ENCODE results near the gene CRABP1.

The CRABP1 gene

DNA sequence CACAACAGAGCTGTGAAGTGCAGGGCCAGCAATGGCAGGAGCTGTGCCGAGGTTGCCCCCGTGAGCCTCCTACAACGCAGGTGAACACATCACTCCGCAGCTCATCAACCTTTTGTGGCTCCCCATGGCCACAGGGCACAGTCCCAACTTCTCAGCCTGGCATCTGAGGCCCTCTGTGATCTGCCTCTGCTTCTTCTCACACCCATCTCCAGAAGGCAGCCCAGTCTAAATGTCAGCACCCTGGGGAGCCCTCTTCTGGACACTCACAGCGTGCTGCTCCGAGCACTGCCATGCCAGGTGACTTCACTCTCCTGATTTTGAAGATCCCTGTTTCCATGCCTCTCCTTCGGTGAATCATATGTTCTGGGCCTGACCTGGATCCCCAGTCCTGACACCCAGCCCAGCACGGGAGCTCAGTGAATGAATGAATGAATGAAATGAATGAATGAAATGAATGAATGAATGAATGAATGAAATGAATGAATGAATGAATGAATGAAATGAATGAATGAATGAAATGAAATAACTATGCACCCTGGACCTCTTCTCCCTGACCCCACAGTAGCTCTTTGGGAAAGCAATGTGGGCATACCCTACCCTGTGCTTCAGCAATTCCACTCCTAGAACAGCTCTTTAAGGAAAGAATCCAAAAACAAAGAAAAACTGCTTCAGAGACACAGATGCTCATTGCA is 22.9 kb upstream of the CRABP1 start:
- no peak for DNase-seq

DNA sequence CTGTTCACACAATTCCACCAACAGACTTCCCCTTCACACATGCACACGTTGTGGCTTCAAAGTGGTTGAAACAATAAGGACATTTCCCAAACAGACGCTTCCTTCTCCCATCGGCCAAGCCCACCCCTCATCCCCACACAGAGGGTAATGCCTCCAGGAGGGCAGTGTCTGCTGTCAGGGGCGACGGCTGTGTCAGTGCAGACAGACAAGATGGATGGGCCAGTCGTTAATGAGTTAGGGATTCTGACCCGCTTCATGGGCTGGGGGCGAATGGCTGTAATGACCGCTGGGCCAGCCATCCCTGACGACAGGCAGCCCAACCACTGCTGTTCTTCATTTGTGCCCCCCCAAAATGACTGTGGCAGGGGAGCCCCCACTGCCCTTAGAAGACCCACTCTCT is 20.6 kb upstream of the CRABP1 start:
- no peak for DNase-seq

DNA sequence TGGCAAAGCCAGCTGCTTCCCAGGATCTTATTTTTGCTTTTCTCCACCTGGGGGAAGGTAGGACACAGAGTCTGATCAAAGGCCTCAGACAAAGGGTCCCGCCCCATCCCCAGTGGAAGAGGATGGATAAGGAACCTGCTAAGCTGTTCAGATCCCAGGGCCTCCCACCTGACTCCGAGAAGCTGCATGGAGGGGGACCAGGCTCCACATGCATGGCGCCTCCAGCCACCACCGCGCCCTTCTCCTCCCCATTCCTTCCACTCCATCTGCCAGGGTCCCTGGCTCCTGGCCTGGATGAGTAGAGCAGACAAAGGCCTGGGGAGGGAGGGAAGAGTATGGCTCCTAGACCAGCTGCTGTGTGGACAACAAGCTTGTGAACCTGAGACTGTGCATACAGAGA is 20.0 kb upstream of the CRABP1 start:
- DNase-seq = no peak

DNA sequence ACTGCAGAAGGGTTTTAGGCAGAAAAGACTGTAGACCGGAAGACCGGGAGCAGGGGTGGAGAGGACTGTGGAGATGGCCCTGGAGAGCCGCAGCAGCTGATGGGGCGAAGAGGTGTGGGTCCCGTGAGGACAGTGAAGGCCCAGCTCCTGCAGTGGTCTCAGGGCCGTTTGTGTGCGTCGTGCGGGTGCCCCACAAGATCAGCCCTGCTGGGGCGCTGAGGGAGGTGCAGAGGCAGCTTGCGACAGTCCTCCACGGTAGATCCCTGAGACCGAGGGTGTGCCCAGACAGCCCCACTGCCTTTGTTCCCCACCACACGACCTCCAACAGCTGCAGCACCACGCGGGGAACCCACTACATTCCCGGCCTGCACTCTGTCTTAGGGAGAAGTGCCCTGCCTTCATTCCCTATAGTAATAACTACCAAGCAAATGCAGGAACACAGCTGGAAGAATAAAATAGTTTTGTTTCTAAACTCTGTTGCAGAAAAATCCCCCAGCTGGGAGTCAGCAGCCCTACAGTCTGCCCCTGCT is 19.0 kb upstream of the CRABP1 start:
- no peak for DNase-seq

DNA sequence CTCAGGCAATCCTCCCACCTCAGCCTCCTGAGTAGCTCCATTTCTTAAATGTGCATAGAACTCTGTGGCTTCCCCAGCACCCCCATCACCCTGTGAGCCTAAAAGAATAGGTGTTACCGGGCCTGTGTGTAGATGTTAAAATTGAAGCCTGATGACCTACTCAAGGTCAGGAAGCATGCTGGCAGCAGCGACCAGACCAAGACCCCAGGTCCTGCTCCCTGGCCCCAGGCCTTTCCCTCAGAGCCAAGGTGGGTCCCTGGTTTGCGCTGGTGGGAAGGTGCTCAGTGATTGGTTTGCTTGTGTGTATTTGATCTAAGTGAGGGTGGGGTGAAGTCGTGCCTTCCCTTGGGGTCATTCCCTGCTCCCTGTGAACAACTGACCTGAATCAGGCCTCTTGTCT is 18.4 kb upstream of the CRABP1 start:
- no peak for DNase-seq

DNA sequence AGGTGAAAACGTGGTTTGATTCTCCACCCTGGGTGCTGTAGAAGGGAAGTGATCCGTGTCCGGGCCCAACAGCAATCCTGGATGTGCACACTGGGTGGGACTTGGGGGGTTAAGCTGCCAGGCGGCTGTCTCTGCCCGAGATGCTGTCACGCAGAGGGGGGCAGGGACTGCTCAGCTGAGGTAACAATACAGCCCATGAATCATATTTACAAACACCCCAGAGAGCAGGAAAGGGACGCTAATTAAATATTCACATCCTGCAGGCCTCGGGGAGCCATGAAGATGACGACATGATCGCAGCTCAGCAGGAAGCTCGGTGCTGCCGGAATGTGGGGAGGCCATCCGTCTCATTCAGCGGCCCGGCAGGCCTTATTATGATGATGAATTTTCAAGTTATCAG is 17.9 kb upstream of the CRABP1 start:
- DNase-seq = no peak

DNA sequence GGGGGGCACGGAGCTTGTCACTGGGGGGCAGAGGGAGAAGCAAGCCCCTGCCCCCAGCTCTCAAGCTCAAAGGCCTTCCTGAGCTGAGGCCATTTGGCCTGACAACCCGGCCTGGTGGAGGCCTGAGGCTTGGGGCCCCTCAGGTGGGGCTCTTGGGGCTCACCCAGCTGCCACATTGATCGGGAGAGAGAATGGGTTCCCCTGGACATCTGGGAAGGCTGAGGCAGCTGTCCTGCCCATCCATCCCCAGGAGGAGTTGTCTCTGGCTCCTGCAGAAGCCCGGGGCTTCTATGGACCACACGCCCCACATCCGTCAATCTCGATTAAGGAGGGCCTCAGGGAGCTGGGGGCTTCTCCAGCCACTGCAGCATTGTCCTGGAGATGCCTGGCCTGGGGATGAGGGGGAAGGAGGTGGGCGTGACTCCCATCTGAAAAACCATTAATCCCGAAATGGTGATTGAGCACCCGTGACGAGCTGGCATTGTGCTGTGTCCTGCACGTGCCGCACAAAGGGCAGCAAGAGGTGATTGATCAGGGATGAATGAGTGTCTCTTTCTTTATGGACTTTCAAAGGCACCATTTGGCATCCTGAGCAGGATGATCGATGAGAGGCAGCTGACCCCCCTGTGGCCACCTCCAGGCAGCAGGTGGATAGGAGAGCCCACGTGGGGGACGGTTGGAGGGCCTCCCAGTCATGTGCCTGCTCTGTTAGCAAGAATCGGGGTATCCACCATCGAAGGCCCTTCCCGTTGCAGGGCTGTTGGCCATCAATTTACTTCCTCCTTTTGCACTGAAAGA is 17.2 kb upstream of the CRABP1 start:
- no peak for DNase-seq

DNA sequence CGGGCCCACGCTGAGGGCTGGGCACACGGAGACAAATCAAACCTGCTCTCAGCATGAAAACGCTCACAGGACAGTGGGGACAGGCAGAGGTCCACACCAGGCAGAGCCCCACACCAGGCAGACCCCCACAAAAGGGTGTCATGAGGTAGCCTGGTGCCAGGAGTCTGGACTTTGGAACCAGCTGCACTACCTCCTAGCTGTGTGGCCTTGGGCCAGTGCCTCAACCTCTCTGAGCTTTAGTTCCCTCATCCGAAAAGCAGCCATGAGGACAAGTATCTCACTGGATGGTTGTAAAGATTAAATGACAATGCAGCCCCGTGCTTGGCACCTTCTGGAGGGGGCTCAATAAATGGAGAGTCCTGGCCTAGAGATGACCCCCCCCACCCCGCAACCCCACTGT is 16.5 kb upstream of the CRABP1 start:
- no peak for DNase-seq

DNA sequence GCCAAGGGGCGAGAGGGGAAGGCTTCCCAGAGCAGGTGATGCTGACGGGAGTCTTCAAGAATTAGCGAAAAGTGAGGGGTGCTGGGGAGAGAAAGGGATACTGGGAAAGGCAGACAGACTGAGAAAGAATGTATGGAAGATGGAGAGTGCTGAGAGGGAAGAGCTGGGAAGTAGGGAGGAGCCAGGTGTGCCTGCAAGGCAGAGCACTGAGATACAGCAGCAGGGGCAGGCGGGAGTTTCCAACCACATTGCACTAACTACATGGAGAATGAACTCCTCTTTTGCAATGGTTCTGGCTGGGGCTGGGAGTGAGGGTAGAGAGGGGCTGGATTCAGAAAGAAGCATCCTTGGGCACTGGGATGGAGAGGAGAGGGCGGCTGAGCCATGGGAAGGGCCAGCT is 16.0 kb upstream of the CRABP1 start:
- DNase-seq = no peak

DNA sequence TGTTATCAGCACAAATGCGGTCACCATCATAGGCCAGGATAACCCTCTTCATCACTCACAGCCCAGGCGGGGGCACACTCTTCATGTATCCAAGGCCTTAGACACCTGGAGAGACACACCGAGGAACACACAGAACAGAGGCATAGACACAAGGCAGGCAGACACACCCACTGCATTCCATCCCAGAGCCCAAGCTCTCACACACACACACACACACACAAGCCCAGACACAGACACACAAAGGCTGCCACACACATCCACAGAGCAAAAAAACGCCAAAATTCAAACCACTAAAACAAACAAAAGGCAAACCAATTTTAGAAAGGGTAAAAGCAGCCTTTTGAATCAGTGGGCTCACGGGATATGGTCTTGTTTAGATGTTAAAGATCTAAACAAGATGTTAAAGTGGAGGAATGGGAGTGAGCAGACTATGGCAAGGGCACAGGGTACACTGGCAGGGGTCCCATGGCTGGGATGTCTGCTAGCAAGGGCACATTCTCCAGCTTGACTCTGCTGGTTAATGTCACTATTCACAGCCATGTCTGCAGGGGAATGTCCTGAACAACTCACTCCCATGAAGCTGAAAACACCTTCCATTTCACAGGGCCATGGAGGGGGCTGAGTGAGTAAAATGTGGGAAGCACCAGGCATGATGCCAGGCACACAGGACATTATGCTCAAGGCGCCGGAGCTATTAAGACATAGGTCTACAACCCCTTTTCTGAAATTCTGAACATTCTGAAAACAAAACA is 14.9 kb upstream of the CRABP1 start:
- no peak for DNase-seq

DNA sequence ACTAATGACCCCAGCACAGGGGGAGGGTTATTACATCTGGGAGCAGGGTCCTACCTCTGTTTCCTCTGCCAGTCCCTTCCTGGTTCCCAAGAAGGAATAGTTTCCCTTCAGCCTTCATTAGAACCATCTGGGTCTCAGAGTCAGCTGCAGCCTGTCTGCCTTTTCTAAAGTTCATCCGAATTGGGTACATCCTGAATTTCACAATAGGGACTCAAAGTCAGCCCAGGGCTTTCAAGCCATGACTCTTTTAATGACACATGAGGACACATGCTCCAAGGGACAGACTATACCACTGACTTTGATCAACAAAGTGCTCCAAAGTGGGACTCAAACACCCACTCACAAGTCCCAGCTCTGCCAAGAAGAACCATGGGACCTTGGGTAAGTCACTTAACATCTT is 12.7 kb upstream of the CRABP1 start:
- no peak for DNase-seq

DNA sequence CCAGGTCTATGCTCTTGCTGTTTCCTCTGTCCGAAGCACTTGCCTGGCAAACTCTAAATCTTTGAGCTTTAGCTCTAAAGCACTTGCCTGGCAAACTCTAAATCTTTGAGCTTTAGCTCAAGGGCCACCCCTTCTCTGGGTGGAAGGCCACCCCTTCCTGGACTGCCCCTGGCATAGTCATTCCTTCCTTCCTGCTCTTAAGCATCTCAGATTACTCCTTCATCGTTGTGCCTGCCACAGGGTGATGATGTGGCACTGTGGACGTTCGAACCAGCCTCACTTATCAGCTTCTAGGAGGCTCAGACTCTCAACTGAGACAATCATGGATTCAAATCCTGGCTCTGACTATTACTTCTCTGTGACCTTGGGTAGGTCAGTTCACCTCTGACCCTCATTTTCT is 10.5 kb upstream of the CRABP1 start:
- no peak for DNase-seq

DNA sequence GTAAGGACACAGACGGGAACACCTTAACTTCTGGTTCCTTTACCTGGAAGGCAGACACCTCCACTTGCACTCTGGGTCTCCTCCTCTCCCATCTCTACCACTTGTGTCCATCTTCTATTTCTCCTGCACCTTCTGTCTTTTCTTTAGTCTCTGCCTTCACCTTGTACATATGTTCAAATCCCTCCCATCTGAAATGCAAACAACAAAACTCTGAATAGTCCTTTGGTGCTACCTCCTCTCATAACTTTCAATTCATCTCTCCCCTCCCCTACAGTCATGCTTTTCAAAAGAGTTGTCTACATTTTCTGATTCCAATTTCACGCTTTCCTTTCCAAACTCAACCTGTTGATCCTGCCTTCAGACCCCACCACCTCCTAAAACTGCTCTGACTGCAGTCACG is 5.3 kb upstream of the CRABP1 start:
- DNase-seq = no peak

DNA sequence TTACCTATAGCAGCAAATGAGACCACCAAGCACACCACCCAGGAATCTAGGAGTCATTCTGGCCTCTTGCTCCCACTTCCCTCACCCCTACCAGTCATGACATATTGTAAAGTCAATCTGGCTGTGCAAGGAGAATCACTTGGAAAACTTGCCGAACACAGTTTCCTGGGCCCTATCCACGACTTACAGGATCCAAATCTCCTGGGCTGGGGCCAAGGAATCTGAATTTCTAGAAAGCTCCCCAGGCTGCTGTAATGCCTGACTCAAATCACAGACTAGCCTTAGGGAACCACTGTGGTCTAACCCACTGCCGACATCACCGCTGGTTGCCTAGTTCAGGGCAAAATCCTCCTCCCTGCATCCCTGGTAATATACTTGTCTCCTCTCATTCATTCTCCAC is 4.2 kb upstream of the CRABP1 start:
- DNase-seq = no peak

DNA sequence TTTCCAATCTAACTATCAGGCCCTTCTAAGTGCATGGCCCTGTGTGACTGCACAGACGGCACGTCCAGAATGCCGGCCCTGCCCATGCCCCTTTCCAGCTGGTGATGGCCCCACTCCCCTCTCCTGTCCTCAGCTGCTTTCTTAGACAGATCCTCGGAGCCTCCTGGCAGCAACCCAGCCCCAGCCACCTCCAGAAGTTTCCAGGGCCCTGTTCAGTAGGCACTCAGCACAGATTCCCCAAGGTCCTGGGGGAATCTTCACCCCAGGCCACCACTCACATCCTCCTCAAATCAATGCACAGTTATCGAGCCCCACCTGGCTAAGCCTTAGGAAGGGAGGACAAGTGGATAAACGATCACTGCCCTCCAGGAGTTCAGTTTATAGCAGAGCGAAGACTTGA is 1.4 kb upstream of the CRABP1 start:
- no peak for DNase-seq

DNA sequence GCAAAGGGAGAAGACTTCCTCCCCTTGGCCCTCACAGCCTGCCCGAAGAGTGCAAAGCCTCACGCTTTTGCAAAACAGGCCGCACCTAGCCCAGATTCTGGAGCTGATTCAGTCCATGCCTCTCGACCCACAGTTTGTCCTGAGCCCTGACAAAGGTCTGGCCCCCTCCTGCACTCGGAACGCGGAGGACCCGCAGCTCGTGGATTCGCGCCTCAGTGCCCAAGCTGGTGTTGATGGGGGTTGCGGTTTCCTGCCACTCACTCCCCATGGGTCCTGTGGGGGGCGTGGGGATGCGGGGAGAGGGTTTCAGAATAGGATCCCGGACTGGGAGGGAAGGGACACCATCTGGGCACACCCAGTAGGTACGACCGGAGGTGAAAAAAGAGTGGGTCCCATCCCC is 594 bp upstream of the CRABP1 start:
- no peak for DNase-seq

DNA sequence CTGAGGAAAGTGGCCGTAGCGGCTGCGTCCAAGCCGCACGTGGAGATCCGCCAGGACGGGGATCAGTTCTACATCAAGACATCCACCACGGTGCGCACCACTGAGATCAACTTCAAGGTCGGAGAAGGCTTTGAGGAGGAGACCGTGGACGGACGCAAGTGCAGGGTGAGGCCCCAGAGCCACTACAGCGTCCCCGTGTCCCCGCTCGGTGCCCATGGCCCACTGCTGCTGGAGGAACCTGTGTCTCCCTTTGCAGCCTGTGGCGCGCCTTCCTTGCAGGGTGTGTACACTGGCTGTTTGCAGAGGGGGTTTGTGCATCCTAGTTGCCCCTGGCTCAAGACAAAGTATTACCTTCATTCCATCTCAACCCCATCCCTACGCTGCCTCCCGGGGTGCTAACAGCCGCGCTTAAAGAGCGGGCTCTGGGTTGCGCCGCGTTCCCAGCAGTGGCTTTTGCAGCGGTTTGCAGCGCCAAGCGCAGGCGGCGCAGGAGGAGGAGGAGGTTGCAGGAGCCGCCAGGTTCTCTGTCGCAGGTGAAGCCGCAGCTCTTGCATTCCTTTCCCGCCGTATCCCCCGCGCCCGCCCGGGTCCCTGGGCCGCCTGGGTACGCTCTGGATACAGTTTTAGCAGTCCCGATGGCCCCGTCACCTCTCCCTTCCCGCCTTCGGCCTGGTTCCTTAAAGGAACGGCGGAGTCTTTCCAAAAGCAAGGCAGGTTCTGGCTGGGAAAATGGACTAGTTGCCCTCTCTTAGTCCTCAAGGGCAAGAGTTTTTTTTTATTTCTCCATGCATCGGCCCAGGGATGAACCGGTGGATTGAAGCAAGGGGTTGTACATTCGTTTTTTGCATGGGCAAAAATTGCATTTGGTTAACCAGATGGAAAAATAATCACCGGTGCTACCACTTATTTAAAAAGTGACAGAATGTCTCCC is 1.2 kb downstream of the CRABP1 start:
- no peak for DNase-seq

DNA sequence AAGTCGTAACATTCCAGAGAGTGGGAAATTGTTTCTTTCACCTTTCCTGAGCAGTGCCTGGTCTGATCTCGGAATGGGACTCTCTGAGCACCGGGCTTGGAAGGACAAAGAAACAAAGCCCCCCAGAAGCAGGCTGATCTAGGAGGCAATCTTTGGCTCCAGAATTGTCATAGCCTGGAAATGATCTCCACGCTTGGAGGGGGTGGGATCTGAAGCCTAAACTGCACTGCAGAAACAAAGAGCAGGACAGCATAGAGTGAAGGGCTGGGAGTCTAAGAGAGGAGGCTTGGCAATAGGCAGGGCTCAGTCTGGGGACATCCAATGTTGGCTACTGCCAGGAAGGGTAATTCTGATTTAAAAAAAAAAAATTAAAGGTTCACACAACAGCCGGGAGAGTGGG is 1.9 kb downstream of the CRABP1 start:
- no peak for DNase-seq

DNA sequence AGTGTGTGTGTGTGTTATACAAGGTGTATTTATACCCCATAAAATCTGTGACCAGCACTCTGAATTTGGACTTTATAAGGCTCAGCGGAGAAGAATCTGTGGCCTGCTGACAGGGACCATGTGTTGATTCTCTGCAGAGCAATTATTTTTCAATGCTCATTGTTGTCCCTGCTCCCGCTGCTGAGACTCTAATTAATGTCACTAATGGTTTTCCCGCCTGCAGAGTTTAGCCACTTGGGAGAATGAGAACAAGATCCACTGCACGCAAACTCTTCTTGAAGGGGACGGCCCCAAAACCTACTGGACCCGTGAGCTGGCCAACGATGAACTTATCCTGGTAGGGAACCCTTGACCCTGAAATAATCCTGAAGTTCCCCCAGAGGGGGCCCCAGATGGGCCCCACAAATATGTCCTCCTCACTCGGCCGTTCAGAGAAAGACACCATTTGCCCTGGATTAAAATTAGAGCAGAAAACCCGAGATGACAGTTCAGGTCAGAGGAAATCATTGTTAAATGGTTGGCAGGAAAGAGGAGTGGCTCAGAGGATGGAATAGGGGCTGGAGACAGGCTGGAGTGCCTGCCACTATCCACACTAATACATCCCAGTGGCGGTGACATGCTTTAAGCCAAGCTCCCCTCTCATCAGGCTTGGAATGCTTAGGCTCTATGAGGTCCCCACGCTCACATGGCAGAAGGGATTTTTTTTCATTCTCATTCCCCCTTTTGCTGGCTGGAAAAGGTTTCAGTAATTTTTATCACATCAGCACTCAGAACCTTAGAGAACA is 3.3 kb downstream of the CRABP1 start:
- DNase-seq = no peak

DNA sequence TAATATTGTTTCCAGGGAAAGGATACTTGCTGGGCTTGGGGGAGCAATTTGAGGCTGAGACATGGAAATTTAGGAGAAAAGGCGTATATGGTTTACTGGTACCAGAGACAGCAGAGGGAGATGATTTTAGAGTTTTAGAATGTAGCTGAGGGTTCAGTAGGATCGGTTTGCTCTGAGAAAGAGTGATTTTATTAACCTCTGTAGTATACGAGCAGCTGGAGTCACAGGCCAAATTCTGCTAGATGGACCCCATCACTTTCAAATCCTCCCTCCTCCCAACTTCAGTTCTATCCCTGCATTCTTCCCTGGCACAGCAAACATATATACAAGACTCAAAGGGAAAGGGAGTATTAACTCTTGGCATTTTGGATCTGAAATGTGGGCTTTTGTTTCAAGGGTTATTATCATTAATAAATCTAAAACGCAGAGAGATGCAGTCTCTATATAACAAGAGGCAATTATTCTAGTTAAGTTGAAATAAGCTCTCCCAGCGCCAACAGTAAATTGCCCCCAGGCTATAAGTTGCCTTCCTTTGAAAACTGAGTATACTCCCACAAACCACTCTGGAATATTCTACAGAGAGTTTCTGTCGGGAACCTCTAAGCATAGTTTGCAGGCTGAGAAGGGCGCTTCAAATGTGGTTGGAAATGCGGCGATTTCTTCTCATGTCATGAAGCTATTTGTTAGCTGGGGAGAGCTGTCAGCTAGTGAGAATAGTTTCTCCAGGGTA is 5.4 kb downstream of the CRABP1 start:
- DNase-seq = no peak
